MM.1S (cell line): ENCODE results near the gene CFAP99.

ENCODE experiments used
- DNase-seq: peaks from one replicate; pipeline ENCODE4 v3.0.0-alpha.2; 2015
- H2AFZ ChIP-seq: fragments of 300-600 bp; sonication (generic); 2 replicates; pipeline ENCODE4 v1.6.0; 2016; ENCODE audit warnings: antibody characterized with exemption, low read length
- H3F3A ChIP-seq: fragments of 300-600 bp; sonication (generic); 2 replicates; pipeline ENCODE4 v1.6.1; 2016; ENCODE audit warnings: mild to moderate bottlenecking, antibody characterized with exemption, low read length, moderate library complexity, mixed read lengths; ENCODE audit not compliant: insufficient read depth
- H3K27ac ChIP-seq: fragments of 300-600 bp; sonication (generic); 2 replicates; pipeline ENCODE4 v1.5.1; 2016; ENCODE audit warnings: mild to moderate bottlenecking, low read length
- H3K27me3 ChIP-seq: fragments of 300-600 bp; sonication (generic); replicated peaks from 2 replicates; pipeline ENCODE4 v1.6.0; 2016; ENCODE audit warnings: low read length; ENCODE audit not compliant: insufficient read depth
- H3K36me3 ChIP-seq: fragments of 300-600 bp; sonication (generic); replicated peaks from 2 replicates; pipeline ENCODE4 v1.6.1; 2016; ENCODE audit warnings: mild to moderate bottlenecking, low read length, mixed read lengths; ENCODE audit not compliant: insufficient read depth
- H3K4me1 ChIP-seq: fragments of 300-600 bp; sonication (generic); 2 replicates; pipeline ENCODE4 v1.6.1; 2016; ENCODE audit warnings: low read length, mixed read lengths
- H3K4me2 ChIP-seq: fragments of 300-600 bp; sonication (generic); 2 replicates; pipeline ENCODE4 v1.6.0; 2016; ENCODE audit warnings: low read depth, low read length
- H3K4me3 ChIP-seq: fragments of 300-600 bp; sonication (generic); 2 replicates; pipeline ENCODE4 v1.5.1; 2016; ENCODE audit warnings: low read length, mixed read lengths
- H3K79me2 ChIP-seq: fragments of 300-600 bp; sonication (generic); 2 replicates; pipeline ENCODE4 v1.6.1; 2016; ENCODE audit warnings: mixed run types, low read length, mixed read lengths
- H3K9ac ChIP-seq: fragments of 300-600 bp; sonication (generic); 2 replicates; pipeline ENCODE4 v1.6.1; 2016; ENCODE audit warnings: low read length, mixed read lengths
- H3K9me2 ChIP-seq: fragments of 300-600 bp; sonication (generic); replicated peaks from 2 replicates; pipeline ENCODE4 v1.6.1; 2016; ENCODE audit warnings: mild to moderate bottlenecking, low read length, mixed read lengths; ENCODE audit not compliant: insufficient read depth
- H3K9me3 ChIP-seq: fragments of 300-600 bp; sonication (generic); replicated peaks from 2 replicates; pipeline ENCODE4 v1.6.1; 2016; ENCODE audit warnings: mild to moderate bottlenecking, low read length, mixed read lengths; ENCODE audit not compliant: insufficient read depth
- H4K20me1 ChIP-seq: fragments of 300-600 bp; sonication (generic); 2 replicates; pipeline ENCODE4 v1.6.1; 2016; ENCODE audit warnings: mild to moderate bottlenecking, low read length, moderate library complexity, mixed read lengths; ENCODE audit not compliant: insufficient read depth
- CTCF ChIP-seq: fragments of 300-600 bp; sonication (generic); IDR thresholded peaks from 2 replicates; pipeline ENCODE4 v1.5.1; 2016; ENCODE audit warnings: antibody characterized with exemption, low read length, mixed read lengths
- EZH2 ChIP-seq: fragments of 300-600 bp; sonication (generic); optimal IDR thresholded peaks from 2 replicates; pipeline ENCODE3; 2017; ENCODE audit warnings: low read depth, mild to moderate bottlenecking, antibody characterized with exemption, low read length, mixed read lengths
- EZH2phosphoT487 ChIP-seq: fragments of 300-600 bp; sonication (generic); IDR thresholded peaks from 2 replicates; pipeline ENCODE4 v1.6.1; 2018; ENCODE audit warnings: antibody characterized with exemption, low read length

The CFAP99 gene

DNA sequence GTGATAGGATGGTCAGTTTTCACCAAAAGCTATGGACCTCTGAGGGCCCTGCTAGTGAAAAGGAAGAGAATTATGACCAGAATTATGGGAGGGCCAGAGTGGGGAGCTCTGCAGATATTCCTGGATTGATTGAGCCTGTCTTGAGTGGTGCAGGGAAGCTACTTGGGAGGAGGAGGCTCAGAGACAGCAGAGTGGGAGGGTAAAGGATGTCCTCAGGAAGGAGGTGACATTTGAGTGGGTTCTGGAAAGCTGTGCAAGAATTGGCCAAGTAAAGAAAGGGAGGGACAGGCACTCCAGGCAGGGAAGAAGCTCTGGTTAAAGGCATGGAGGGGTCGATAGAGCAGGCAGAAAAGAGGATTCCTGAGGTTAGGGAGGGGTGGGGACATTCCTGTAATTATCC, 74.2 kb downstream of the CFAP99 start:
- Histone ChIP-seq H3F3A (0 out of 2 replicates have a peak, but pooled peaks cover 13% of the 10 kb centered on the region), H3K27me3 (no peaks in the 10 kb centered on the region), H3K4me1 (peaks cover 1% of the 10 kb centered on the region), H3K79me2 (peaks cover 98% of the 10 kb centered on the region), H3K36me3 (peaks cover 37% of the 10 kb centered on the region), H3K9me2 (no peaks in the 10 kb centered on the region), H3K9ac (no peak overlapping the region), H2AFZ (no peak overlapping the region), H3K27ac (no peak overlapping the region), H3K4me3 (no peak overlapping the region), H3K9me3 (no peaks in the 10 kb centered on the region), H4K20me1 (peaks cover 52% of the 10 kb centered on the region), H3K4me2 (no peak overlapping the region)
- TF ChIP-seq CTCF: no peak
- no peak for DNase-seq

DNA sequence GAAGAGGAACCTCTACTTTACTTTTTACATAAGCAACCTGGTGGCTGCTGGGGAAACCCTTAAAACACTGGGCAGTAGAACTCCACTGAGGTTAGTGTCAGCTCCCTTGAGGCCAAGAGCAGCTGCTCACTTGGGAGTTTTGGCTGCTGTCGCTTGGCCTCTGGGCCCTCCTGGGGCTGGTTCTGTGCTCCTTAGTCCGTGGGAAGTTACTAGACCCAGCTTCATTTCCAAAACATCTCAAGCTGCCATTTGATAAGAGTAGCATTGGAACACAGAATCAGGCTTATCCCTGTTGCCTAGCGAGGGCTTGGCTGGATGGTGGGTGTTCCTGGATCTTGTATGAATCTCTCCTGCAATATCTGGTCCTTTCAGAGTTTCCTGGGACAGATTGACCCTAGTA, 76.2 kb downstream of the CFAP99 start:
- Histone ChIP-seq H4K20me1 (peaks cover 34% of the 10 kb centered on the region), H2AFZ (no peak overlapping the region), H3F3A (0 out of 2 replicates have a peak, but pooled peaks cover 12% of the 10 kb centered on the region), H3K9ac (no peak overlapping the region), H3K4me2 (no peak overlapping the region), H3K27me3 (no peaks in the 10 kb centered on the region), H3K36me3 (peaks cover 38% of the 10 kb centered on the region), H3K9me3 (no peaks in the 10 kb centered on the region), H3K27ac (no peak overlapping the region), H3K9me2 (no peaks in the 10 kb centered on the region), H3K4me3 (no peak overlapping the region), H3K79me2 (peaks cover 96% of the 10 kb centered on the region), H3K4me1 (no peaks in the 10 kb centered on the region)
- TF ChIP-seq CTCF: no peak
- TF ChIP-seq EZH2: no peak
- no peak for TF ChIP-seq EZH2phosphoT487
- no peak for DNase-seq

DNA sequence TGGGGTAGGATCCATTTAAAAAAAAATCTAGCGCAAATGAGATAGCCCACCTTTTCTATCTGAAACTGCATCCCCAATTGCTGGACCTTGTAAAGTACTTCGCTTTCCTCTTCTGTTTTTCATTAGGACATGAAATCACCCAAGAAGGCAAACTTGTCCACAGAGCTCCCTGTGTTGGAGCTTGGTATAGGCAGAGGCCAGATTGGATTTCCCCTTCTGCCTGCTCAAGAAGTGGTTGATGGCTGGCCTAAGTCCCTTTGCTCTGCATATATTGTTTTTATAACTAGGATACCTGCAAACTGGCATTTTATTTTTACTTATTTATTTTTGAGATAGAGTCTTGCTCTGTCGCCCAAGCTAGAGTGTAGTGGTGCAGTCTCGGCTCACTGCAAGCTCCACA, 78.6 kb downstream of the CFAP99 start:
- no peak overlapping the region for H3K4me3 ChIP-seq
- peaks cover 35% of the 10 kb centered on the region for H3K36me3 ChIP-seq
- H3K27me3 ChIP-seq: no peaks in the 10 kb centered on the region
- no peak overlapping the region for H2AFZ ChIP-seq
- H3K27ac ChIP-seq: peak overlapping the region; percentile 19; the same call in 1 of the 2 replicates
- no peaks in the 10 kb centered on the region for H3K4me1 ChIP-seq
- no peaks in the 10 kb centered on the region for H3K9me3 ChIP-seq
- H3F3A ChIP-seq: 0 out of 2 replicates have a peak, but pooled peaks cover 8% of the 10 kb centered on the region
- H3K9ac ChIP-seq: no peak overlapping the region
- DNase-seq: no peak
- no peak overlapping the region for H3K4me2 ChIP-seq
- TF ChIP-seq CTCF: no peak
- TF ChIP-seq EZH2: no peak
- no peak for TF ChIP-seq EZH2phosphoT487
- peaks cover 95% of the 10 kb centered on the region for H3K79me2 ChIP-seq
- peaks cover 22% of the 10 kb centered on the region for H4K20me1 ChIP-seq
- no peaks in the 10 kb centered on the region for H3K9me2 ChIP-seq
